ENCODE data around the gene NINJ2.

DNA sequence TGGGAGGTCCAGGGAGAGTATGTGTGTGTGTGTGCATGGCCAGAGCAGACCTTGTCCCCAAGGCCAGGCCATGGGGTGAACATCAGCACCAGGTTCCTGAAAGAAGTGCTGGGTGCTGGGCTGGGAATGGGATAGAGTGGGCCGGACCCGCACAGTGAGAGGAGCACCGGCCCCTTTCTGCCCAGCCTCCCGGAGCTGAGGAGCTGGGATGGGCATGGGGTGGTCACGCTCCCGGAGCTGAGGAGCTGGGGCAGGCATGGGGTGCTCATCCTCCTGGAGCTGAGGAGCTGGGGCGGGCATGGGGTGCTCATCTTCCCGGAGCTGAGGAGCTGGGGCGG is 120.2 kb downstream of the NINJ2 start:
- no peak for TF ChIP-seq POLR2AphosphoS5 (IDR thresholded peaks at IDR 0.05)
- TF ChIP-seq, protein P1, sequence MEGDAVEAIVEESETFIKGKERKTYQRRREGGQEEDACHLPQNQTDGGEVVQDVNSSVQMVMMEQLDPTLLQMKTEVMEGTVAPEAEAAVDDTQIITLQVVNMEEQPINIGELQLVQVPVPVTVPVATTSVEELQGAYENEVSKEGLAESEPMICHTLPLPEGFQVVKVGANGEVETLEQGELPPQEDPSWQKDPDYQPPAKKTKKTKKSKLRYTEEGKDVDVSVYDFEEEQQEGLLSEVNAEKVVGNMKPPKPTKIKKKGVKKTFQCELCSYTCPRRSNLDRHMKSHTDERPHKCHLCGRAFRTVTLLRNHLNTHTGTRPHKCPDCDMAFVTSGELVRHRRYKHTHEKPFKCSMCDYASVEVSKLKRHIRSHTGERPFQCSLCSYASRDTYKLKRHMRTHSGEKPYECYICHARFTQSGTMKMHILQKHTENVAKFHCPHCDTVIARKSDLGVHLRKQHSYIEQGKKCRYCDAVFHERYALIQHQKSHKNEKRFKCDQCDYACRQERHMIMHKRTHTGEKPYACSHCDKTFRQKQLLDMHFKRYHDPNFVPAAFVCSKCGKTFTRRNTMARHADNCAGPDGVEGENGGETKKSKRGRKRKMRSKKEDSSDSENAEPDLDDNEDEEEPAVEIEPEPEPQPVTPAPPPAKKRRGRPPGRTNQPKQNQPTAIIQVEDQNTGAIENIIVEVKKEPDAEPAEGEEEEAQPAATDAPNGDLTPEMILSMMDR (IDR thresholded peaks at IDR 0.05): no peak
